Activated naive CD8-positive, alpha-beta T cell (primary cell): Measurements from ENCODE around the gene DNMT1.

Source experiments
- H3K27ac Mint-ChIP-seq: one replicate; pipeline ENCODE4 v1.8.0; 2021; ENCODE audit warnings: mixed read lengths
- H3K27me3 Mint-ChIP-seq: one replicate; pipeline ENCODE4 v1.8.0; 2021; ENCODE audit warnings: mixed read lengths
- H3K36me3 Mint-ChIP-seq: one replicate; pipeline ENCODE4 v1.8.0; 2021; ENCODE audit warnings: mixed read lengths
- H3K4me1 Mint-ChIP-seq: one replicate; pipeline ENCODE4 v1.8.0; 2021; ENCODE audit warnings: low read depth, mixed read lengths
- H3K4me3 Mint-ChIP-seq: one replicate; pipeline ENCODE4 v1.8.0; 2021; ENCODE audit warnings: mild to moderate bottlenecking, mixed read lengths
- H3K9me3 Mint-ChIP-seq: one replicate; pipeline ENCODE4 v1.8.0; 2021; ENCODE audit warnings: low read depth, mixed read lengths

DNMT1 gene

GRCh38 chr19:10227026-10227971 lies 32.5 kb upstream of the DNMT1 start:
- Mint-ChIP-seq H3K27me3 (no peaks in the 10 kb centered on the region), H3K4me3 (no peak overlapping the region), H3K9me3 (no peaks in the 10 kb centered on the region), H3K36me3 (peaks cover 5% of the 10 kb centered on the region), H3K27ac (no peak overlapping the region), H3K4me1 (peaks cover 9% of the 10 kb centered on the region)

- Mint-ChIP-seq H3K4me3 (no peak overlapping the region), H3K27ac (no peak overlapping the region), H3K27me3 (no peaks in the 10 kb centered on the region), H3K36me3 (peaks cover 5% of the 10 kb centered on the region), H3K9me3 (no peaks in the 10 kb centered on the region), H3K4me1 (peaks cover 9% of the 10 kb centered on the region)
Measured at GRCh38 chr19:10226376-10227025, 31.7 kb upstream of the DNMT1 start.

- Mint-ChIP-seq H3K27ac (no peak overlapping the region), H3K4me3 (no peak overlapping the region), H3K36me3 (peaks cover 5% of the 10 kb centered on the region)
Measured at GRCh38 chr19:10226021-10226375, 31.2 kb upstream of the DNMT1 start.

GRCh38 chr19:10224337-10224736 lies 29.6 kb upstream of the DNMT1 start:
- peaks cover 5% of the 10 kb centered on the region for H3K36me3 Mint-ChIP-seq
- no peak overlapping the region for H3K4me3 Mint-ChIP-seq

More at GRCh38 chr19:10226021-10226375, 31.2 kb upstream of the DNMT1 start:
- Mint-ChIP-seq H3K9me3 (no peaks in the 10 kb centered on the region), H3K27me3 (no peaks in the 10 kb centered on the region), H3K4me1 (peaks cover 9% of the 10 kb centered on the region)

DNA sequence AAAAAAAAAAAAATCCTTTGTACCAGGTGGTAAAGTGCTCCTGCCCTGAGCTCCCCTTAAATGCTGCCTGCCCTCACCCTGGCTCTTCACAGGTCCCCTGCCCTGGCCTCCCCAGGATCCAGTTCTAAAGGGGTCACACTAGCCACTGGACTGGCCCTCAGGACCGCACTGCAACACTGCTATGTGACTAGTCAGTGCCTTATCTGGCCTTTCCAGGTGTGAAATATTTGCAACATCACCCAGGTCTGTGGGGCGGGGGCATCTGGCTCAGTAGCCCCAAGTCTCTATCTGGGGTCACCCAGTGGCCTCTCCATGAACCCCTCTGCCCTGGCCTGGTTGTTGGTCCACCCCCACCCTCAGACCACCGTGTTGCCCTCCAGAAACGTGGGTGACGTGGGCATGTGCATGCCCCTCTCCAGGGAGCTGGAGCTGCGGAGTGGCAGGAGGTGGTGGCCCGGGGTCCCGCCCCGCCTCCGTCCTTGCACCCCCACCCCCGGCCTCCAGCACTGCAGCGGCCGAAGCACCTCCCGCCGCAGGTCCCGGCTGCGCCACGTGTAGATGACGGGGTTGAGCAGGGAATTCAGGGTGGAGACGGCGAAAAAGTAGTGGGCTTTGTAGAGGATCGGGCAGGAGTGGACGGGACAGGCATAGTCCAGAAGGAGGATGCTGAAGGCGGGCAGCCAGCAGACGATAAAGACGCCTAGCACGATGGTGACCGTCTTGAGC lies 28.9 kb upstream of the DNMT1 start:
- Mint-ChIP-seq H3K9me3 (no peaks in the 10 kb centered on the region), H3K27me3 (no peaks in the 10 kb centered on the region), H3K27ac (no peak overlapping the region), H3K4me3 (no peak overlapping the region), H3K4me1 (peaks cover 3% of the 10 kb centered on the region), H3K36me3 (peaks cover 5% of the 10 kb centered on the region)

More at GRCh38 chr19:10224337-10224736, 29.6 kb upstream of the DNMT1 start:
- Mint-ChIP-seq H3K9me3 (no peaks in the 10 kb centered on the region), H3K4me1 (peaks cover 5% of the 10 kb centered on the region), H3K27ac (no peak overlapping the region), H3K27me3 (no peaks in the 10 kb centered on the region)

GRCh38 chr19:10222201-10222890 lies 27.6 kb upstream of the DNMT1 start:
- Mint-ChIP-seq H3K27me3 (no peaks in the 10 kb centered on the region), H3K36me3 (peaks cover 5% of the 10 kb centered on the region), H3K27ac (no peak overlapping the region), H3K4me1 (peaks cover 3% of the 10 kb centered on the region), H3K9me3 (no peaks in the 10 kb centered on the region), H3K4me3 (no peak overlapping the region)

DNA sequence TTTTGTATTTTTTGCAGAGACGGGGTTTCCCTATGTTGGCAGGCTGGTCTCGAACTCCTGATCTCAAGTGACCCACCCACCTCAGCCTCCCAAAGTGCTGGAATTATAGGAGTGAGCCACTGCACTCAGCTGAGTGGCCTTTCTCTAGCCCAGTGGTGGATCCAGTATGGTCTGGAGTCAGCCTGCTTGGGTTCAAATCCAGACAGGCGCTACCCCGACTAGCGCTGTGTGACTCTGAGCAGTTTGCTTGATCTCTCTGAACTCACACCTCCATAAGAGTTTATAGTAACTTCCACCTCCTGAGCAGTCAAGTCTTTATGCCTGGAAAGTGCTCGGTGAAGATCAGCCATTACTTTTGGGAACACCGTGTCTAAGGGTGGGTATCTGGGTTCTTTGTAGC lies 25.9 kb upstream of the DNMT1 start:
- H3K4me3 Mint-ChIP-seq: no peak overlapping the region

GRCh38 chr19:10219678-10220077 lies 24.9 kb upstream of the DNMT1 start:
- Mint-ChIP-seq H3K27ac (no peak overlapping the region), H3K4me1 (peaks cover 2% of the 10 kb centered on the region), H3K4me3 (no peak overlapping the region), H3K27me3 (no peaks in the 10 kb centered on the region), H3K36me3 (peaks cover 3% of the 10 kb centered on the region), H3K9me3 (no peaks in the 10 kb centered on the region)

More for the DNA sequence above, 25.9 kb upstream of the DNMT1 start:
- no peaks in the 10 kb centered on the region for H3K27me3 Mint-ChIP-seq
- H3K4me1 Mint-ChIP-seq: peaks cover 2% of the 10 kb centered on the region
- peaks cover 3% of the 10 kb centered on the region for H3K36me3 Mint-ChIP-seq
- no peak overlapping the region for H3K27ac Mint-ChIP-seq
- H3K9me3 Mint-ChIP-seq: no peaks in the 10 kb centered on the region

- H3K27ac Mint-ChIP-seq: no peak overlapping the region
- H3K36me3 Mint-ChIP-seq: no peaks in the 10 kb centered on the region
- no peaks in the 10 kb centered on the region for H3K4me1 Mint-ChIP-seq
- no peak overlapping the region for H3K4me3 Mint-ChIP-seq
- H3K27me3 Mint-ChIP-seq: no peaks in the 10 kb centered on the region
- no peaks in the 10 kb centered on the region for H3K9me3 Mint-ChIP-seq
Measured at GRCh38 chr19:10217085-10217484, 22.3 kb upstream of the DNMT1 start.

- Mint-ChIP-seq H3K36me3 (peaks cover 2% of the 10 kb centered on the region), H3K27me3 (no peaks in the 10 kb centered on the region), H3K9me3 (no peaks in the 10 kb centered on the region), H3K4me3 (no peak overlapping the region), H3K27ac (no peak overlapping the region), H3K4me1 (no peaks in the 10 kb centered on the region)
Measured at GRCh38 chr19:10214784-10215183, 20.0 kb upstream of the DNMT1 start.

DNA sequence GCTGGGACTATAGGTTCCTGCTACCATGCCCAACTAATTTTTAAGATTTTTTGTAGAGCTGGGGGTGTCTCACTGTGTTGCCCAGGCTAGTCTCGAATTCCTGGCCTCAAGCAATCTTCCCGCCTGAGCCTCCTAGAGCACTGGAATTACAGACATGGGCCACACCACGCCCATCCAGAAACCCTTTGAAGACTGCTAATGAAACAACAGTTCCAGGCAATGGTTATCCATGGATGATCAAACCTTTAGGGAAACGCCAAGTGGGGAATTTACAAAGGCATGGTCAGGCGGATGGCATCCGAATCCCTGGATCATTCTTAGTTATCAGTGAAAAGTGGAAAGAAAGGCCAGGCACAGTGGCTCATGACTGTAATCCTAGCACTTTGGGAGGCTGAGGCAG lies 16.9 kb upstream of the DNMT1 start:
- Mint-ChIP-seq H3K4me1 (no peaks in the 10 kb centered on the region), H3K36me3 (peaks cover 2% of the 10 kb centered on the region), H3K9me3 (no peaks in the 10 kb centered on the region), H3K27me3 (no peaks in the 10 kb centered on the region), H3K27ac (no peak overlapping the region), H3K4me3 (no peak overlapping the region)

GRCh38 chr19:10211061-10211460 lies 16.3 kb upstream of the DNMT1 start:
- Mint-ChIP-seq H3K9me3 (no peaks in the 10 kb centered on the region), H3K36me3 (peaks cover 2% of the 10 kb centered on the region), H3K4me1 (no peaks in the 10 kb centered on the region), H3K27ac (no peak overlapping the region), H3K4me3 (no peak overlapping the region), H3K27me3 (no peaks in the 10 kb centered on the region)

DNA sequence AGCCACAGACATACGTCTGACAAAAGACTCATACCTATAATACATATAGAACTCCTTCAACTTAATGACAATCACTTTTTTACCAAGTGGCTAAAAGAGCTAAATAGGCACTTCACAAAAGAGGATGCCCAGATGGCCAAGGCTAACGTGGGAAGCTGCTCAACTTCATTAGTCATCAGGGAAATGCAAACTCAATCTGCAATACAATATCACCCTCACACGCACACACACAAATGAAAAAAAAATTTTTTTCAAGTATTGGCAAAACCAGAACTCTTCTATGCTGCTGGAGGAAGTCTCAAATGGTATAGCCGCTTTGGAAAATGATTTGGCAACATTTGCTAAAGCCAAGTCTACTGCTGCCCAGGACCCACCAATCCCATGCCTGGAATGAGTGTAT lies 14.6 kb upstream of the DNMT1 start:
- Mint-ChIP-seq H3K4me3 (no peak overlapping the region), H3K27me3 (no peaks in the 10 kb centered on the region), H3K27ac (no peak overlapping the region), H3K36me3 (peaks cover 2% of the 10 kb centered on the region), H3K4me1 (no peaks in the 10 kb centered on the region), H3K9me3 (no peaks in the 10 kb centered on the region)

- H3K36me3 Mint-ChIP-seq: peaks cover 2% of the 10 kb centered on the region
- H3K27me3 Mint-ChIP-seq: no peaks in the 10 kb centered on the region
- no peak overlapping the region for H3K4me3 Mint-ChIP-seq
- H3K27ac Mint-ChIP-seq: peak overlapping the region; percentile 16
- no peaks in the 10 kb centered on the region for H3K9me3 Mint-ChIP-seq
- no peaks in the 10 kb centered on the region for H3K4me1 Mint-ChIP-seq
Measured at GRCh38 chr19:10207026-10207425, 12.3 kb upstream of the DNMT1 start.
